Activated T-helper 1 cell treated with Interleukin-2 at 50 U/mL for 16 hours (primary cell): ENCODE data around the gene NOP16.
A peak's percentile ranks its signal among the peaks of the same experiment; 100 is the strongest.

ENCODE experiments used
- DNase-seq: peaks from one replicate; pipeline ENCODE4 v3.0.0-alpha.2; 2020; ENCODE audit warnings: low read depth

Gene NOP16, protein sequence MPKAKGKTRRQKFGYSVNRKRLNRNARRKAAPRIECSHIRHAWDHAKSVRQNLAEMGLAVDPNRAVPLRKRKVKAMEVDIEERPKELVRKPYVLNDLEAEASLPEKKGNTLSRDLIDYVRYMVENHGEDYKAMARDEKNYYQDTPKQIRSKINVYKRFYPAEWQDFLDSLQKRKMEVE

DNA sequence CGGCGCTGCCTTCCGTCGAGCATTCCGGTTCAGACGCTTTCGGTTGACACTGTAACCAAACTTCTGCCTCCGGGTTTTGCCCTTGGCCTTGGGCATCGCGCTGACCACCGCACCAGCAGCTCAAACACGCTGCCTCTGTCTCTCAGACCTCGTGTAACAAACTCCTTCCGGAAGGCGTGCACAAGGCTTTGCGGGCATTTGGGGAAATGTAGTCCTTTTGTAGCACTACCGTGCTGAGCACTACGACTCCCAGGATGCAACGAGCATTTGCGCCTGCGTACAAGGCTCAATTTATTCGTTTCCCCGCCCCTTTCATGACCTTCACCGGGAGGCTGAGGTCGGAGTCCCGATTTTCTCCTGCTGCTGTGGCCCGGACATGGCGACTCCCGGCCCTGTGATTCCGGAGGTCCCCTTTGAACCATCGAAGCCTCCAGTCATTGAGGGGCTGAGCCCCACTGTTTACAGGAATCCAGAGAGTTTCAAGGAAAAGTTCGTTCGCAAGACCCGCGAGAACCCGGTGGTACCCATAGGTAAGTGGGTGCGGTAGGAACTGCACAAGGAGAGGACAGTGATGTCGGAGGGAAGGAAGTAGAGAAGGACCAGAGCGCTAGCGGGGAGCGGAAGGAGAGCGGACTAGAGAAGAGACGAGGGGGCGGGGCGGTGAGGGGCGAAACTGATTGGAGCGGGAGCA is at the start of gene NOP16, which contains the start of gene HIGD2A:
Gene NOP16 (minus strand): TSS at position 155 of the 691 bp plus-strand sequence. CDS start 59 bp downstream, at position 96.
Gene HIGD2A (plus strand): TSS at position 308 of the 691 bp plus-strand sequence. CDS start 69 bp downstream, at position 377.
- peak; percentile 98 for DNase-seq

DNA sequence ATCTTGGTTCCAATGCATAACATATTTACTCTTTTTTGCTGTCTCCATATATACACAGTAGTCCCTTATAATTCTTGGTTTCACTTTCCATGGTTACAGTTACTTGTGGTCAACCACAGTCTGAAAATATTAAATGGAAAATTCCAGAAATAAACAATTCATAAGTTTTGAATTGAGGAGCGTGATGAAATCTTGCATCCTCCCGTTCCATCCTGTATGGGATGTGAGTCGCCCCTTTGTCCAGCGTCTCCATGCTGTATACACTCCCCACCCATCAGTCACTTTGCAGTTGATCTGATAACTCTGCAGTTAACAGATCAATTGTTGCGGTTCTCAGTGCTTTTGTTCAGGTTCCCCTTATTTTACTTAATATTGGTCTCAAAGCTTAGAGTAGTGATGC is 48.3 kb upstream of the NOP16 start:
- no peak for DNase-seq

DNA sequence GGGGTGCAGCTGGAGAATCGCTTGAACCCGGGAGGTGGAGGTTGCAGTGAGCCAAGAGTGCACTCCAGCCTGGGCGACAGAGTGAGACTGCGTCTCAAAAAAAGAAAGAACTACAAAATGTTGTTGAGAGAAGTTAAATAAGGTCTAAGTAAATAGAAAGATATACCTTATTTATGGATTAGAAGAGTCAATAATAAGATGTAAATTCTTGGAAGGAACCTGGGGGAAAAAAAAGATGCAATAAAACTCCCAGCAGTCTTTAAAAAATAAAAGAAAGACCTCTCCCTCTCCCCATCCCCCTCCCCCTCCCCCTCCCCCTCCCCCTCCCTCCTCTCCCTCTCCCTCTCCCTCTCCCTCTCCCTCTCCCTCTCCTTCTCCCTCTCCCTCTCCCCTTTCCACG is 44.3 kb upstream of the NOP16 start:
- DNase-seq, result no peak

DNA sequence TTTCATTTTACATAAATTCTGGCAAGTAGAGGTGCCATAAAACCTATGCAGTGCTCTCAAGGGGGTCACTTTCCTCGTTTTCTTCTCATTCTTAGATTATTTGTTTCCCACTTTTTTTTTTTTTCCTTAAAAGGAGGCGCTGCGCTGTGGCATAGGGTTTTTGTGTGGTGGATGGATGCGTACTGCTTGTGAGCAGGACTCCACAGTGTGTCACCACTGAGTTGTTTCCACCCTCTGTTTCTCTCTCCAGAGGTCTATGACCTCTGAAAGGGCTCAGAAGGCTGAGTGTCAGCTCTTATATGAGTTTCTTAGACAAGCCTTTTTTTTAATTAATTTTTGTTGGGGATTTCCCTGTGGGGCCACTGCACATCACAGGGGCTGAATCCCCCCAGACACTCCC is 41.6 kb upstream of the NOP16 start:
- DNase-seq, result no peak

DNA sequence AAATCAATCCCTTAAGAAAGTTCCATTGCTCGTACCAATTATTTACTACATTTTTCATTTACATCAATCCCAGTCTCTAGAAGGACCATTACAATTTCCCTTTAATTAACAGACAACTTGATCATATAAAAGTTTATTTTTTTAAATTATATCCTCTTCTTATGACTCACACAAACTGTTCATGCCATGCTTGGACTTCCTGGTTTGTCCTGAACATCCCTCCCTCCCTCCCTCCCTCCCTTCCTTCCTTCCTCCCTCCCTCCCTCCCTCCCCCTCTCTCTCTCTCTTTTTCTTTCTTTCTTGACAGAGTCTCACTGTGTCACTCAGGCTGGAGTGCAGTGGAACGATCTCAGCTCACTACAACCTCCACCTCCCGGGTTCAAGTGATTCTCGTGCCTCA is 39.6 kb upstream of the NOP16 start:
- DNase-seq, result no peak

DNA sequence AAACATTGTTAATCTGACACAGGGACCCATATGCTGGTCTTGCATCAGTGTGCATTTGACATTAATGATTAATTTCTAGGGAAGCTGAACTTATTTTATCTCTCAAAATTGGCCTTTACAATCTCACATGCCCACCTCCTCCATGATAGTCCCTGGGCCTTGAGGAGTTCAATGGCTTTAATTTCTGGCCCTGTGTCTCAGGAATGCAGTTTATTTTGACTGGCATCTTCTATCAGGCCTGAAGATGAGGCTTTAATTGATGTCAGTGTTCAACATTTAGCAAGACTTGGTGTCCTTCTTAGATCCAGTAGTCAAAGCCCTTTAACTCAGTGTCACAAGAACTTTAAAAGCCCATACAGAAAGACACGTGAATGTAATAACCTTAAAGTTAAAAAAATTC is 38.5 kb upstream of the NOP16 start:
- DNase-seq, result no peak

DNA sequence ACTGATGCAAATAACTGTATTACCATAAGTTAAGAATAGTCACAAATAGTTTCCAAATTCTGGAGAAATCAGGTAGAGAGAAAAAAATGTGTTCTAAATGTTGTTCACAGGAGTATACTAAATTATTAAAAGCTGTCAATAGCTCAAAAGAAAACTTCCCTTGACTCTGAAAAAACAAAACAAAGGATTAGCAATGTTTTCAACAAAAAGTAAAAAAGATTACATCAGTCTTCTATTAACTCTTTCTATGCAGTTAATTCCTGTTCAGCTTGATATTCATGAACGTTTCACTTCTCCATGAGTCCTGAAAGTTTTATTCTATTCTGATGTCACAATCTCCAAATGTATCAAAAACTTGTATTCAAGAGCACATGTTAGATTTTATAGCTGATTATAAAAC is 37.4 kb upstream of the NOP16 start:
- DNase-seq, result no peak

DNA sequence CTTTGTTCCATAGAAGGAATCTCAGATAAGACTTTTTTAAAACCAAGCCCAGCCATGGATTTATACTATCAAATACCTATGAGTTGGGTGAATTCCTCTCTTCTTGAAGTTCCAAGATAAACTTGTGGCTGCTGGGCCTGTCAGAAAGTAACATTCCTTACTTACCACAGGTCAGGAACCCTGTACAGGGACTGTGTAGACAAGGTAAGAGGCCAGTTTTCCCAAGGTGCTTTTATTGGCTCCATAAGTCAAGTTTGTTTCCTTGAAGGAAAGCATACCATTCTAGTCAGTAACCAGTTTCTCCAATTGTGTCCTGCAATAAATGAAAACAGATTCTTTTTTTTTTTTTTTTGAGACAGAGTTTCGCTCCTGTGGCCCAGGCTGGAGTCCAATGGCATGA is 36.7 kb upstream of the NOP16 start:
- no peak for DNase-seq

DNA sequence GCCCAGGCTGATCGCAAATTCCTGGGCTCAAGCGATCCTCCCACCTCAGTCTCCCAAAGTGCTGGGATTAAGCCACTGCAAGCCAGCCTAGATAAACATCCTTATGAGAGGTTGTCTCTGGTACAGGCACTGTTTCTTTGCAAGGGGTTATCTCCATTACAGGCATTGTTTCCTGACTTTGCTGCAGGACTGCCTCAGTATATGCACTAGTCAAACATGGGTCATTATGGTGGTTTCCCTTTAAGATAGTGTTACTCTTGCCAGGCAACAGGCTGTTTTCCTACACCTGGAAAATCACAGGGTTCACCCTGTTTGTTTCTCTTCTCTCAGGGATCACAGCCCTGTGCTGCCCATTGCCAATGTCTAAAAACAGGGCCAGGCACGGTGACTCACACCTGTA is 35.8 kb upstream of the NOP16 start:
- no peak for DNase-seq

DNA sequence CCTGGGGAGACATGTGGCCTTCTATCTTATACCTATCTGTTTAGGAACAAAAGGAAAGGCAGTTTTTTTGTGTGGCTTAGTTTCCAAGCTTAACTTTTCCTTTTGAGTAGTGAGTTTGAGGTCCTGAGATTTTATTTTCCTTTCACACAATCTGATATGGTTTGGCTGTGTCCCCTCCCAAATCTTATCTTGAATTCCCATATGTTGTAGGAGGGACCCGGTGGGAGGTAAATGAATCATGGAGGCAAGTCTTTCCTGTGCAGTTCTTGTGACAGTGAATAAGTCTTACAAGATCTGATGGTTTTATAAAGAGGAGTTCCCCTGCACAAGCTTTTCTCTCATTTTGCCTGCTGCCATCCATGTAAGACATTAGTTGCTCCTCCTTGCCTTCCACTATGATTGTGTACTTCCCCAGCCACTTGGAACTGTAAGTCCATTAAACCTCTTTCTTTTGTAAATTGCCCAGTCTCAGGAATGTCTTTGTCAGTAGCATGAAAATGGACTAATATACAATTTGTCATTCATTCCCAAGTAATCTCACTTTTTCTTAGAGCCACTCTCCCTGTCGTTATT is 32.7 kb upstream of the NOP16 start:
- no peak for DNase-seq

DNA sequence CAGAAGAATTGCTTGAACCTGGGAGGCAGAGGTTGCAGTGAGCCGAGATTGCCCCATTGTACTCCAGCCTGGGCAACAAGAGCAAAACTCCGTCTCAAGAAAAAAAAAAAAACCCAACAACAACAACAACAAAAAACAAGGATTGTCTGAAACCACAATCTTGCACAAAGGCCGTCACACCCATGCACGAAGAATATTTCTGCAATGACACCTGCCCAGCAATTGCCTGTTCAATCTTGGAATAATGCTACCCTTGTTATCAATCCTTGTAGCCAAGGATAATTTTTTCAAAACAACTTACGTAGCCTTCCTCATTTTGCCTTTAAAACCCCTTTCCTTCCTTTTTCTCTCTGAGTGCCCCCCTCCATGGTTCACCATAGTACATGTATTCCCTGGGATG is 31.7 kb upstream of the NOP16 start:
- no peak for DNase-seq

DNA sequence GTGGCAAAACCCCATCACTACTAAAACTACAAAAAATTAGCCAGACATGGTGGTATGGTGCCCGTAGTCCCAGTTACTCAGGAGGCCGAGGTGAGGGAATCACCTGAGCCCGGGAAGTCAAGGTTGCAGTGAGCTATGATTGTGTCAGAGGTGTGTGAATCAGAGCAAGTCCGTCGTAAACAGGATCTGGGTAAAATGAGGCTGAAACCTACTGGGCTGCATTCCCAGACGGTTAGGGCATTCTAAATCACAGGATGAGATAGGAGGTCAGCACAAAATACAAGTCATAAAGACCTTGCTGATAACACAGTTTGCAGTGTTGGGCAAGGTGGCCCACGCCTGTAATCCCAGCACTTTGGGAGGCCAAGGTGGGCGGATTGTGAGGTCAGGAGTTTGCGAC is 29.9 kb upstream of the NOP16 start:
- DNase-seq, result no peak

DNA sequence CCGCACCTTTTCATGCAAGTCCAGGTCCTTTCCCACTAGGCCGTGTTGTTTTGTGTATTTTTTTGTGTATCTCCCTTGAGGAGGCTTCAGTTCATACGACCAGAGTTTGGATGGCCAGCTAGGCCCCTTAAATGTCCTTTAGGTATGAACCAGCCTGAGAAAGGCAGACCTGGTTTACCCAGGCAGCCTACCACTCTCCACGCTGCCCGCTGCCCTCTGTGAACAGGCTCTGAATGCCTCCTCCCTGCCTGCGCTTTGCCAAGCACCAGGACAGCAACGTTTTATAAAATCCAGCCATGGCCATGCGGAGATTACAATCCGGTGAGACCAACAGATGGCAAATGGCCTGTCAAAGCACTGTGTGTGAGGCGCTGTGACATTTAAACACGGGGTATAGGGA is 28.6 kb upstream of the NOP16 start:
- no peak for DNase-seq

DNA sequence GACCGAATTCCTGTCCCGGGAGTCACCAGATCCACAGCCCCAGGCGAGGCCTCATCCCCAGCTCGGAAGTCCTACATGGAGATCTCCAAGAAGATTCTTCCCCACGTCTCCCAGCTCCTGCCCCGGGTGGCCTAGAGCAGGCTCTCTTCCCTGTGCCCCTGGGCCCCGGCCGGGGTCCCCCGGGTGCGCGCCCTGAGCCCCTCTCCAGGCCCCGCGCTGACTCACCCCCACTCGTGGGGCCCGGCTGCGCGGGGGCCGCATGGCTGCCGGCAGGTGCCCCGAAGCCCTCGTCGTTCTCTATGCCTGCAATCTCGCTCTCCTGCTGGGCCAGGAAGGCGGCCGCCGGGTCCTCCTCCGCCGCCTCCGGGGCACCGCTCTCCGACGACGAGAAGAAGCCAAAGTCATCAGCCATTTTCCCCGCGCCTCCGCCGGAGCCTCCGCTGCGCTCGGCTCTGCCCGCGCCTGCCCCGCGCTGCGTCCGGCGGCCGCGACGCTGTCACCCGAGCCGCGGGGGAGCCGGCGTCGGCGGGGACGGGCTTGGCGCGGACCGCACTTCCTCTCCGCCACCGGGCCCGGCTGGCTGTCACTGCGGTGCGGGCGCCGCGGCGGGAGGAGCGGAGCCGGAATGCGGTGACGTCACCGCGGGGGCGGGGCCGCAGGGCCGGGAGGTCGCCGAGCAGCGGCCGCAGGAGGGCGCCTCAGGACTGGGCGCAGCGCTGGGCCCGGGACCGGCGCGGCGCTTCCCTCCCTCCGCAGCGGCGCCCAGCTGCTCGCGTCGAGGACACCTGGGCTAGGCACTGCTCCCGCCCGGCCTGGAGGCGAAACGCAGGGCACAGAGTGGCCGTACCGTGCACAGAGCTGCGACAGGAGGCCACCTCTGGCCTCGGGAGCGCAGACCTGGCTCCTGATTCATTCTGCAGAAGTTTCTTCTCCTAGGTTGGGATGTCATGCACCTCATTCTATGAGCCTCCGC is 27.8 kb upstream of the NOP16 start, which contains the start of gene CLTB:
Gene CLTB (minus strand): TSS at position 588 of the 973 bp plus-strand sequence. CDS start 176 bp downstream, at position 412.
- DNase-seq, result peak; percentile 91

DNA sequence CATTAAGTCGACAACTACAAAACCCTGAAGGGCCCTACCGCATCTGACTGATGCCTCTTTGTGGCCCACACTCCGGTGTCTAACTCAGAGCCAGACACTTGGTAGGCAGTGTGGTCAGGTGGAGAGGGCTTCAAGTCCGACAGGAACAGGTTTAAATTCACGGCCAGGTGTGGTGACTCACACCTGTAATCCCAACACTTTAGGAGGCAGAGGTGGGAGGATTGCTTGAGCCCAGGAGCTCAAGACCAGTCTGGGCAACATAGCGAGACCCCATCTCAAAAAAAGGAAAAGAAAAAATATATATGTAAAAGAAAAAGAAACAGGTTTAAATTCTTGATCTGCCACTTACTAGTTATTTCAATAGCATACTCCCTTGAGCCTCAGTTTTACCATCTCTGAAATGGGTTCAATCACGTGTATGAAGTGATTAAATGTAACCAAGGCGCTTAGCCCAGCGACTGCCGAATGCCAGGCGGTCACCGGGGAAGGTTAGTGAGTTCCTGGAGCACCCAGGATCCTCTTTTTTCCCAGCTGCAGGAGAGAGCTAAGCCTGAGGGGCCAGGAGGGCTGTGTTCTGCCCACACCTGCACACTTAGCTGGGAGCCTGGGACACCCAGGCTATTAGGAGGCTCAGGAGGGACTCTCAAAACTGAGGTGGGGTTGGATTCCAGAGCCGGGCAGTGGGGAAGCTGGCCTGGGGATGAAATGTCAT is 27.0 kb upstream of the NOP16 start:
- no peak for DNase-seq

DNA sequence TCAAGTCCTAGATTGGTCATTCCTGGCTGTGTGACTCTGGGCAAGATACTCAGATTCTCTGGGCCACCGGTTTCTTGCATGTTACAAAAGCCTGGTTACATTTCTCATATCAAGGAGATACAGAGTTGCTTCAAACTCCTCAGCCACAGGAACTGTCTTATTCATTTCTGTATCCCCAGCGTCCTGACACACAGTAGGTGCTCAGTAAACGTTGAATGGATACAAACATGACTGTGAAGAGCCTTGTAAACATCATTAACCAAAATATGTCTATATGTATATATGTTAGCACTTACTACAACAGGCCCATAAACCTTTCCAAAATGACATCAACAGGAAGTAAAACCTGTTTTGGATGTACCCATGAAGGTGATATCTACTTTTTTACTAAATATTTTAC is 26.3 kb upstream of the NOP16 start:
- no peak for DNase-seq

DNA sequence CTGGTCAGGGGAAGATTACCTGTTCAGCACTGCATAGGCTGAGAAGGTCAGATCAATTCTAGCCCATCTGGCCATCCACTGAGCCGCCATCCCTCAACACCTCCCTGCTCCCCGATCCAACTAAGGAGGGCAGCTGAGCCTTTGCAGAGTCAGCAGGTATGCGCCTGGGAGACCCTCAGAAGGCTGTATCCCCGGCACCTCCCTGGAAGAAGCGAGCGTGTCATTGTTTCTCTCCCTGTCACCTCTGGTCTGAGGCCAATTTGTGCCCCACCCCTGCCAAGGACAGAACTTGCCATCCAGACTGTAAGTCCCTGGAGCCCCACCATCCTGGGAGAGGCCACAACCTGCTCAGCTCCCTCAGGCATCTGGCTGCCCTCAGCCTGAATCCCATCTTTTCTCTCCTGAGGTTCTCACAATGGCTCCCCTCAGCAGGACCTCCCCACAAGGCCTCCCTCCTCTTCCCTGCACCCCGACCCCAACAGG is 25.4 kb upstream of the NOP16 start:
- DNase-seq, result no peak

DNA sequence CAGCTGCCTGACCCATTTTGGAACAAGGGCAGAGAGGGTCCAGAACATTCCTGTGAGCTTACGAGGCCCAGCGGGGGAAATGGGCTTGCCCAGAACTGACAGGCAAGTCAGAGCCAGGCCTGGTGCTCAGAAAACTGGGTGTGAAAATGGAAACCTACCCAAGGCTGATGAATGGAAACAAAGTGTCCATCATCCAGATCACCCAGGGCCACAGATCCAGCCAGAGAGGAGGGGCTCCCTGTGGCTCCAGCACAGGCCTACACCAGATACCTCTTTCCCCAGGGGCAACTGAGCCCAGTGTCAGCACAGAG is 24.8 kb upstream of the NOP16 start:
- DNase-seq, result no peak

DNA sequence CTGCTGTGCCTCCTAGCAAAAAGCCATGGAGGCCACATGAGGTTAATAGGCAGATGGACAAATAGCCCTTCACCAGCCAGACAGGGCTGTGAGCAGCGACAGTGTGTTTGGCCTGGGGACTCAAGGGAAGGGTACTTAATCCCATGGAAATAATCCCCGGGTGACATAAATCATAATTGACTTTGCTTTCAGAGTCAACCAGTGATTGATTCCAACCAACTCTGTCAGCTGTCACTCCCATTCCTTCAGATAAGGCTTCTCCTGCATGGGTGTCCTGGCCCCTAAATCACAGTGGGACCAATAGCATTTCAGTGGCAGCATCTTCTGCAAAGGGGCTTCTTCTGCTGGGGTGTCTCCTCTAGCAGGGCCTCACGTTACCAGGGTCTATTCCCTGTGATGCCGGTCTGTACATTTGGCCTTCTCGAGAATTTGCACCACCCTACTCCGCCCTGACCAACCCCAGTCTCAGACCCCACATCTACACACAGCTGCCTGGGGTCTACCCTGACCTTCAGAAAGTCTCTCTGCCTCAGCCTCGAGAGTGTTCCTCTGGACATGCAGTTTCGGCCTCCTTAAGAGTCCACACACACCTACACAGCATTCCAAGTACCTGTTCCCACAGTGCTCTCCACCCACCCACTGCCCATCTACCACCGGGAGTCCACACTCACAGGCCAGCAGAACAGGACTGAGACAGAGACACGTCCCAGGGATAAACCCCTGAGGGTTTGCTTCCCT is 24.3 kb upstream of the NOP16 start:
- DNase-seq, result no peak

DNA sequence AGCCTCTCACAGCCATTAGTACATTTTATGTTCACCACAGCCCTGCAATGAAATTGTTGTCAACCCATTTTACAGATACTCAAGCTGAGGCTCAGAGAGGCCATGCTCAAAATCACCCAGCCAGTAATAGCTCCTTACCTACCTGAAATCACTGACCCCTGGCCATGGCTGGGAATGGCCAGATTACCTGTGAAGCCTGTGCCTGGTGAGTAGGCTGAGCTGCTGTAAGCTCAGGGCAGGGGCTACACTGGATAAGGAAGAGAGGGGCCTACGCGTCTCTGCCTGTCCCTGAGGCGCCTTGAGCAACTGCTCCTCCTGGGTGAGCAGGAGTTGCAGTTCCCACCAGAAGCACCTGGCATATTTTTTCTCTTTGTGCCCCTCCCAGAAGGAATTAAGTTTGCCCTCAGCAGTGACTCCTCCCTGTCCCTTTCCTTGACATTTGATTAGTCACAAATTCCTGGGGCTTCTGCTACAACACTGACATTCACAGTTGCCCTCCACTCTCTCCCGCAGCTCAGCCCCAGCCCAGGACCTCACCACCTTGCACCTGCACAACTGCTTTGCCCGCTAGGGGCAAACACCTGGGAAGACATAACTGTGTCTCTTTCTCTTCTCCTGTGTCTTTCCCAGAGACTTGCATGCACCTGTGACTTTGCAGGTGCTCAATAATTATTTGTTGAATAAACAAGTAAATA is 22.2 kb upstream of the NOP16 start:
- no peak for DNase-seq
